NCI-H1105 (cell line): Measurements from ENCODE around the gene FUT3.

ENCODE experiments used
- DNase-seq: peaks from one replicate; lab custom pipeline; 2025; lab: John Stamatoyannopoulos, UW

Gene FUT3

DNA sequence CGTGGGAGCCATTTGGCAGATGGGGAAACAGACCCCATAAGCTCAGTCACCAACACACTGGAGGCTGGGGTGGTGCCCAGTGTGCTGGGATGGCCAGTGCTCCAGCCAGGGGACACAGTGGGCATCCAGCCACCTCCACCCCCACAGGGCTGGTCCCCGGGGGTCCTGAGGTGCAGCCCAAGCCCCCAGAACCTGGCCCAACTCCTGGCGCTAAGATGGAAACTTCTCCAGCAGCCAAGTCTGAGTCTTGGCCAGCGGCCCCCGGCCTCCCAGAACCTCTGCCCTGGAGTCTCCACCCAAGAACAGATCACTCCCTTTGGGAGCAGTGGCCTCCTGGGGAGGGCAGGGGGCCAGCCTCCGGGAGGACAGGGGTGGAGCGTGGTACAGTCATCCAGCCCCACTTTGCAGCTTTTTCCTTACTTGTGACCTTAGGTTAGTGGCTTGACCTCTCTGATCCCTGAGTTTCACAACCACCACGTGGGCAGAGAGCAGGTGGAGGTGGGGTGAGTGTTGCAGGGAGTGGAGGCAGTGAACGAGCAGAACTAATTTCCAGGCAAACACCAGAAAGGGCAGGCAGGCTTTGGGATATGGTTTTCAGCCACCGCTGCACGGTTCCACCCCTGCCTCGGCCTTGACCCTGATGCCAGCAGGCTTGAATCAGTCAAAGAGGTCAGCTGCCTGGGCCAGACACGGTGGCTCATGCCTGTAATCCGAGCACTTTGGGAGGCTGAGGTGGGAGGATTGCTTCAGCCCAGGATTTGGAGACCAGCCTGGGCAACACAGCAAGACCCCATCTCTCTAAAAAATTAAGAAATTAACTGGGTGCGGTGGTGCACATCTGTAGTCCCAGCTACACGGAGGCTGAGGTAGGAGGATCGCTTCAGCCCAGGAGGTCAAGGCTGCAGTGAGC is 50.6 kb downstream of the FUT3 start:
- no peak for DNase-seq

DNA sequence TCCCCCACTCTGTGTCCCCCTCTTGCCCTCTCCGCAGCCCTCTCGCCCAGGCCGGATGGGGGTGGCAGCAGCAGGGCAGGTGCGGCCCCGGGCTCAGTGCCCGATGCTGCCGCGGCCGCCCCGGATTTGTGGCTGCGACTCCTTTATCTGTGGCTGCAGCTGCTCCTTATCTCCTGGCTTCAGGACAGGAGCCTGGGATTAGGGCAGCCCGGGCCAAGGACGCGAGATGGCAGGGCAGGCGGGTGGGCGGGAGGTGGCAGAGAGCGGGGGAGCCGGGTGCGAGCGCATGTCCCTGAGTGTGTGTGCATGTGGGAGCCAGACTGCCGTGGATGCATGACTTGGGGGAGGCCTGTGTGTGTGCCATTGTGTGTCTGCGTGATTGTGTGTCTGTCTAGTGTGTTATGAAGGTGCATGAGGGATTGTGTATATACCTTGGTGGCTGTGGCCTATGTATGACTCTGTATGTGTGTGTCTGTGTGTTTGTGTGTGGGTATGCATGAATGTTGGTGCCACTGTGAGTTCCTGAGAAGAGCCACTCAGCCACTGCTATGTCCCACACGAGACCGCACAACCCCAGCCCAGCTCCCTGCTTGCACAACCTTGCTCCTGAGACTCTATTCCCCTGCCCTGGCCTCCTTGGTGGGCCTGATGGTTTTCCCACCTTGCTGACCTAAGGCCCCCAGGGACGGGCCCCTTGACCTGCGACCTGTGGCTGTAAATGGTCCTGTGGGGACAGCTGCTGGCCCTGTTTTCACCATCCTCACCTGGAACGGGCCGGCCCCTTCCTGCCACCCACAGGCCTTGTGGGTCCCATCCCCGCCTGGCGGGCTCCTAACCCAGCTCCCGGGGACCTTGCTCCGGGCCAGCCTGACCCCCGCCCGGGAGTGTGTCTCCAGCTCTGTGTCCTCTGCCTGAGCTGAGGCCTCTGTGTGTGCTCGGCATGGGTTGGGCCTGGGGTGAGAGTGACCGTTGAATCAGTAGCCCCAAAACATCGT is 51.7 kb downstream of the FUT3 start:
- DNase-seq: peak; percentile 53

DNA sequence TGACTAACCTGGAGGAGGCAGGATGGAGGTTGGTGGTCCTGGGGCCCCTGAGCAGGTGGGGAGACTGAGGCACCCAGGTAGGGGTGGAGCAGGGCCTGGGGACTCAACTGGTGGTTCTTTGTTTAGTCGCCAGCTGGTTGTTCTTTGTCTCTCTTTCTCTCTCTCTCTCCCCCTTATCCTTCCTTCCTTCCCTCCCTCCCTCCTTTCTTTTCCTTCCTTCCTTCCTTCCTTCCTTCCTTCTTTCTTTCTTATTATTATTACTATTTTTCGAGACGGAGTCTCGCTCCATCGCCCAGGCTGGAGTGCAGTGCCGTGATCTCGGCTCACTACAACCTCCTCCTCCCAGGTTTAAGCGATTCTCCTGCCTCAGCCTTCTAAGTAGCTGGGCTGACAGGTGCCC is 53.0 kb downstream of the FUT3 start:
- no peak for DNase-seq

DNA sequence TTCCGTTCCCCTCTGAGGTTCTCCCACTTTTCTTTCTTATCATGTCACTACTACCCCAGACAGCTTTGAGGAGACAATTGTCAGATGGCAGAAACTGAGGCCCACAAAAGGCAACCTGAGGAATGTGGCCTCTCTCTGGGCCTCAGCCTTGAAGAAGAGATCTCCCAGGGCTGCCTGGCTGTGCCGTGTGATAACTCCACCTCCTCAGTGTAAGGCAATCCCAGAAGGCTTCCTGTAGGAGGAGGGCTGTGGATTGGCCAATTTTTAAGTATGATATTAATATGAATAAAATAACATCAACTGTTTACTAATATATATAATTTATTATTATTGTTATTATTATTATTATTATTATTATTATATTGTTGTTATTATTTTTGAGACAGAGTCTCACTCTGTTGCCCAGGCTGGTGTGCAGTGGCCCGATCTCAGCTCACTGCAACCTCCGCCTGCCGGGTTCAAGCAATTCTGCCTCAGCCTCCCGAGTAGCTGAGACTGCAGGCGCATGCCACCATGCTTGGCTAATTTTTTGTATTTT is 55.8 kb downstream of the FUT3 start:
- DNase-seq: no peak

DNA sequence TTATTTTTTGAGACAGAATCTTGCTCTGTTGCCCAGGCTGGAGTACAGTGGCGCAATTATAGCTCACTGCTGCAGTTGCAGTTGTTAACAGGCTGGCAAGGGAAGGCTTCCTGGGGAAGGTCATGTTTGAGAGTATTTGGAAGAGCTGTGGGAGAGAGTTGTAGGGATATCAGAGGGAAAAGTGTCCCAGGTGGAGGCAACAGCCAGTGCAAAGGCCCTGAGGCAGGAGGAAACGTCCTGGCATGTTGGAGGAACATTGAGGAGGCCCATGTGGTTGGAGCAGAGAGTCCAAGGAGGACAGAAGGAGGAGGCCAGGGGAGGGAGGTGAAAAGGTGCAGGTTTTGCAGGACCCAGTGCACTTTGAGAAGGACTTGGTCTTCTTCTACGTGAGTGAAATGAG is 58.1 kb downstream of the FUT3 start:
- no peak for DNase-seq
